H1 (cell line): Measurements from ENCODE around the gene DPYSL4. TPM values are rescaled to one million over a fixed set of nuclear protein-coding genes. Genes with fewer than 3 reads are reported as not detected.

Experiments
- CTCF ChIA-PET: fragments of 300-600 bp; sonication (Branson Sonifier 250); formaldehyde crosslinking; loops from one replicate; lab custom pipeline; 2021; ENCODE audit not compliant: partially characterized antibody; lab: Charles Lee
- POLR2A ChIA-PET: fragments of 300-600 bp; sonication (Branson Sonifier 250); formaldehyde crosslinking; loops from one replicate; lab custom pipeline; 2021; ENCODE audit warnings: inconsistent platforms; ENCODE audit not compliant: partially characterized antibody; lab: Charles Lee
- DNase-seq, 2 experiments: peaks; one replicate each; pipeline versions ENCODE4 v3.0.0 to v3.0.0-alpha.2; 2010 to 2022; ENCODE audit warnings: low spot score in 2 of 2, low read depth in 1 of 2, mixed read lengths in 1 of 2
- FAIRE-seq: peaks from 2 replicates; lab custom pipeline; 2011; peaks lifted over from hg19 to GRCh38; lab: Jason Lieb, UNC
- H2AFZ ChIP-seq: 2 replicates; pipeline ENCODE4 v1.8.1; 2012; ENCODE audit warnings: low read length, inconsistent platforms
- H2AK5ac ChIP-seq: 2 replicates; pipeline ENCODE4 v1.6.1; 2013; ENCODE audit warnings: low read depth, low read length
- H2BK120ac ChIP-seq: replicated peaks from 2 replicates; pipeline ENCODE3; 2013; ENCODE audit warnings: low read depth, low read length, inconsistent platforms
- H2BK12ac ChIP-seq: 2 replicates; pipeline ENCODE4 v1.6.1; 2013; ENCODE audit warnings: low read depth, low read length
- H2BK15ac ChIP-seq: 2 replicates; pipeline ENCODE4 v1.6.1; 2013; ENCODE audit warnings: low read length
- H2BK20ac ChIP-seq: 2 replicates; pipeline ENCODE4 v1.6.1; 2013; ENCODE audit warnings: low read length
- H2BK5ac ChIP-seq: 2 replicates; pipeline ENCODE4 v1.6.1; 2013; ENCODE audit warnings: low read depth, low read length
- H3K14ac ChIP-seq: 2 replicates; pipeline ENCODE4 v1.6.1; 2013; ENCODE audit warnings: inconsistent platforms; ENCODE audit not compliant: insufficient read length
- H3K18ac ChIP-seq: 2 replicates; pipeline ENCODE4 v1.6.1; 2013; ENCODE audit warnings: low read length; ENCODE audit errors: extremely low read depth
- H3K23ac ChIP-seq: 2 replicates; pipeline ENCODE4 v1.6.1; 2013; ENCODE audit warnings: inconsistent platforms; ENCODE audit not compliant: insufficient read length
- H3K23me2 ChIP-seq: 2 replicates; pipeline ENCODE4 v1.6.1; 2013; ENCODE audit warnings: low read depth, low read length
- H3K27ac ChIP-seq: 2 replicates; pipeline ENCODE4 v1.6.1; 2011; ENCODE audit warnings: low read depth, low read length, inconsistent platforms
- H3K27me3 ChIP-seq, 4 experiments: replicated peaks in 1 of 4; 1 replicate in 1 of 4; 2 replicates in 3 of 4; pipeline versions ENCODE4 v1.6.1 to v1.8.1; 2011 to 2013; ENCODE audit warnings: low read length in 3 of 4, mild to moderate bottlenecking in 3 of 4, inconsistent platforms in 2 of 4, mixed read lengths in 2 of 4, moderate library complexity in 1 of 4; ENCODE audit not compliant: control insufficient read depth in 3 of 4, insufficient read depth in 3 of 4; ENCODE audit errors: extremely low read depth in 1 of 4
- H3K36me3 ChIP-seq, 4 experiments: 2 replicates each; pipeline versions ENCODE4 v1.6.1 to v1.8.1; 2011 to 2013; ENCODE audit warnings: mild to moderate bottlenecking in 4 of 4, low read length in 3 of 4, moderate library complexity in 2 of 4, control low read depth in 1 of 4, inconsistent platforms in 1 of 4; ENCODE audit not compliant: insufficient read depth in 4 of 4, control insufficient read depth in 2 of 4
- H3K4ac ChIP-seq: replicated peaks from 2 replicates; pipeline ENCODE3; 2013; ENCODE audit warnings: low read length, low read depth, mixed read lengths, inconsistent platforms; ENCODE audit not compliant: insufficient read length
- H3K4me1 ChIP-seq, 4 experiments: replicated peaks in 1 of 4; 1 replicate in 1 of 4; 2 replicates in 3 of 4; pipeline versions ENCODE4 v1.6.1 to v1.8.1; 2011 to 2013; ENCODE audit warnings: low read length in 3 of 4, inconsistent platforms in 2 of 4, mixed read lengths in 1 of 4; ENCODE audit not compliant: insufficient read depth in 4 of 4, control insufficient read depth in 3 of 4
- H3K4me2 ChIP-seq, 2 experiments: 2 replicates each; pipeline versions ENCODE4 v1.6.1 to v1.8.1; 2011 to 2013; ENCODE audit warnings: low read depth in 2 of 2, low read length in 2 of 2, control low read depth in 1 of 2, inconsistent platforms in 1 of 2, mild to moderate bottlenecking in 1 of 2; ENCODE audit not compliant: insufficient read depth in 1 of 2
- H3K4me3 ChIP-seq, 4 experiments: fragments of 200-600, 300-600 bp in 1 of 4; sonication (generic), shearing (Covaris generic), sonication (Bioruptor Twin) in 1 of 4; 2 replicates each; pipeline versions ENCODE4 v1.5.1 to v1.8.1; 2011 to 2016; ENCODE audit warnings: low read length in 4 of 4, low read depth in 3 of 4, control low read depth in 2 of 4, inconsistent platforms in 2 of 4, mild to moderate bottlenecking in 2 of 4, mixed read lengths in 1 of 4, moderate library complexity in 1 of 4; ENCODE audit not compliant: insufficient read depth in 2 of 4; ENCODE audit errors: extremely low read depth in 1 of 4
- H3K56ac ChIP-seq: replicated peaks from 2 replicates; pipeline ENCODE3; 2013; ENCODE audit warnings: low read depth, mild to moderate bottlenecking, mixed read lengths, low read length, inconsistent platforms; ENCODE audit not compliant: insufficient read length
- H3K79me1 ChIP-seq: 2 replicates; pipeline ENCODE4 v1.6.1; 2013; ENCODE audit warnings: low read depth, low read length, control low read depth
- H3K79me2 ChIP-seq, 2 experiments: 2 replicates each; pipeline versions ENCODE4 v1.6.1 to v1.8.1; 2012 to 2013; ENCODE audit warnings: low read length in 2 of 2, mild to moderate bottlenecking in 2 of 2, inconsistent platforms in 1 of 2; ENCODE audit not compliant: insufficient read depth in 2 of 2, control insufficient read depth in 1 of 2
- H3K9ac ChIP-seq, 4 experiments: replicated peaks in 1 of 4; 1 replicate in 1 of 4; 2 replicates in 3 of 4; pipeline versions ENCODE4 v1.6.1 to v1.8.1; 2011 to 2013; ENCODE audit warnings: low read depth in 3 of 4, low read length in 3 of 4, control low read depth in 2 of 4, mild to moderate bottlenecking in 2 of 4, moderate library complexity in 2 of 4, inconsistent platforms in 1 of 4; ENCODE audit errors: extremely low read depth in 1 of 4
- H3K9me3 ChIP-seq, 2 experiments: 2 replicates each; pipeline versions ENCODE4 v1.6.1 to v1.8.1; 2012 to 2013; ENCODE audit warnings: mild to moderate bottlenecking in 2 of 2, moderate library complexity in 2 of 2, control low read depth in 1 of 2, inconsistent platforms in 1 of 2, low read depth in 1 of 2, low read length in 1 of 2, mixed read lengths in 1 of 2; ENCODE audit not compliant: insufficient read depth in 2 of 2
- H4K20me1 ChIP-seq, 2 experiments: replicated peaks in 1 of 2; 2 replicates each; pipeline versions ENCODE3 to v1.8.1; 2011 to 2013; ENCODE audit warnings: inconsistent platforms in 2 of 2, low read length in 2 of 2, mild to moderate bottlenecking in 1 of 2; ENCODE audit not compliant: insufficient read depth in 2 of 2, control insufficient read depth in 1 of 2
- H4K5ac ChIP-seq: 2 replicates; pipeline ENCODE4 v1.6.1; 2013; ENCODE audit warnings: low read length, low read depth, mixed read lengths, inconsistent platforms; ENCODE audit not compliant: insufficient read length
- H4K8ac ChIP-seq: 2 replicates; pipeline ENCODE4 v1.8.0; 2013; ENCODE audit warnings: mild to moderate bottlenecking, moderate library complexity, low read length, inconsistent platforms; ENCODE audit not compliant: insufficient read depth; ENCODE audit errors: extremely low read depth
- H4K91ac ChIP-seq: replicated peaks from 2 replicates; pipeline ENCODE3; 2013; ENCODE audit warnings: low read length, mixed read lengths, inconsistent platforms; ENCODE audit not compliant: insufficient read length
- ASH2L ChIP-seq: fragments of 200-600, 300-600 bp; sonication (generic); IDR thresholded peaks from one replicate; pipeline ENCODE4 v1.7.1; 2017; ENCODE audit warnings: low read length
- CHD1 ChIP-seq: IDR thresholded peaks from 2 replicates; pipeline ENCODE4 v1.6.1; 2012; ENCODE audit warnings: low read depth, low read length, improper control_type of control experiment
- E2F6 ChIP-seq: IDR thresholded peaks from 2 replicates; pipeline ENCODE4 v1.6.1; 2012; ENCODE audit warnings: inconsistent platforms
- HDAC6 ChIP-seq: IDR thresholded peaks from one replicate; pipeline ENCODE4 v1.7.1; 2012; ENCODE audit warnings: low read depth, mild to moderate bottlenecking, inconsistent platforms, low read length, moderate library complexity
- JUN ChIP-seq: IDR thresholded peaks from 2 replicates; pipeline ENCODE4 v1.6.1; 2011; ENCODE audit warnings: low read depth, mild to moderate bottlenecking, improper control_type of control experiment, low read length
- KDM5A ChIP-seq: fragments of 200-600 bp; IDR thresholded peaks from 2 replicates; pipeline ENCODE4 v1.7.1; 2012; ENCODE audit warnings: mild to moderate bottlenecking, low read length, inconsistent platforms, mixed read lengths
- MAX ChIP-seq: IDR thresholded peaks from 2 replicates; pipeline ENCODE4 v1.6.1; 2012; ENCODE audit warnings: inconsistent platforms
- NANOG ChIP-seq: IDR thresholded peaks from 2 replicates; pipeline ENCODE4 v1.6.1; 2011; ENCODE audit warnings: low read length, low read depth, mild to moderate bottlenecking, inconsistent platforms; ENCODE audit not compliant: insufficient read depth, poor library complexity, severe bottlenecking
- POLR2AphosphoS5 ChIP-seq: IDR thresholded peaks from 2 replicates; pipeline ENCODE4 v1.6.1; 2011; ENCODE audit warnings: low read depth, low read length
- POU5F1 ChIP-seq: IDR thresholded peaks from 2 replicates; pipeline ENCODE4 v1.6.1; 2011; ENCODE audit warnings: low read depth, mild to moderate bottlenecking, low read length, moderate library complexity
- RAD21 ChIP-seq, 2 experiments: IDR thresholded peaks in 1 of 2; conservative IDR thresholded peaks in 1 of 2; 2 replicates each; pipeline ENCODE4 v1.6.1; 2011; ENCODE audit warnings: low read depth in 2 of 2, low read length in 2 of 2, improper control_type of control experiment in 1 of 2, inconsistent platforms in 1 of 2, mild to moderate bottlenecking in 1 of 2, moderate library complexity in 1 of 2
- SIRT6 ChIP-seq: IDR thresholded peaks from one replicate; pipeline ENCODE4 v1.7.1; 2012; ENCODE audit warnings: low read length, inconsistent platforms
- SIX5 ChIP-seq: IDR thresholded peaks from 2 replicates; pipeline ENCODE4 v1.6.1; 2011; ENCODE audit warnings: mild to moderate bottlenecking, low read depth, low read length
- TAF7 ChIP-seq: optimal IDR thresholded peaks from 2 replicates; pipeline ENCODE3; 2011; ENCODE audit warnings: low read depth, mild to moderate bottlenecking, inconsistent platforms, low read length, moderate library complexity, borderline replicate concordance
- WGBS, 2 experiments: shearing (Covaris generic) in 1 of 2; methylation state at CpG; one replicate each; pipeline versions ENCODE4 v1.1.6 to v1.1.7; 2013 to 2015; ENCODE audit warnings: low lambda C conversion rate in 2 of 2, mixed read lengths in 2 of 2, inconsistent platforms in 1 of 2, low coverage in 1 of 2, missing lambda C conversion rate in 1 of 2; ENCODE audit not compliant: insufficient replicate concordance in 2 of 2, insufficient coverage in 1 of 2, insufficient read length in 1 of 2; ENCODE audit errors: extremely low coverage in 1 of 2, missing lambda C conversion rate in 1 of 2; 5-methylcytosine and 5-hydroxymethylcytosine counted together
- polyA plus RNA-seq, 7 experiments: library from polyadenylated mRNA; depleted of rRNA in 3 of 7; stranded (reverse) in 5 of 7; unstranded in 2 of 7; fragments of >200 nt in 5 of 7; fragments of 200-250 nt in 2 of 7; gene quantifications; 1 replicate in 5 of 7; 2 replicates in 1 of 7; 4 replicates in 1 of 7; pipeline versions ENCODE4 v1.2.1 to v1.2.3, GENCODE V29; 2011 to 2013; ENCODE audit warnings: missing spikeins in 2 of 7, mixed read lengths in 2 of 7
- total RNA-seq: library from RNA; stranded (reverse); fragmentation: NEBNext Ultra II Directional; extraction: Animal tissue kit (Norgen Biotek cat#: 25700); gene quantifications from 2 replicates; pipeline ENCODE4 v1.2.1, GENCODE V29; 2021

The DPYSL4 gene
- total and polyA plus RNA-seq, 2 of the 8 experiments (the other 6 are each of a cell fraction or from before 2014, with no cell fraction given): 12.9 to 15.2 TPM

- CTCF ChIA-PET: no interaction called here
- WGBS, 2 experiments: 89% methylated on average over 14 of the region's 16 CpGs; no CpG with 5 or more reads in 1 of the 2 experiments
- Histone ChIP-seq H3K4me2 (no peak overlapping the region), H3K79me1 (no peaks in the 10 kb centered on the region), H3K9me3 (no peaks in the 10 kb centered on the region), H3K56ac (no peak overlapping the region), H3K79me2 (no peaks in the 10 kb centered on the region), H4K8ac (no peak overlapping the region), H3K9ac (no peak overlapping the region), H3K27me3 (no peaks in the 10 kb centered on the region), H3K23ac (no peak overlapping the region), H2BK12ac (no peak overlapping the region), H4K91ac (no peak overlapping the region), H2BK15ac (no peak overlapping the region), H2BK20ac (no peak overlapping the region), H3K4me3 (no peak overlapping the region), H3K36me3 (no peaks in the 10 kb centered on the region; a peak in 1 of 8 replicates), H2BK120ac (no peak overlapping the region), H3K27ac (no peak overlapping the region), H2AK5ac (no peak overlapping the region), H3K4me1 (no peaks in the 10 kb centered on the region), H3K14ac (no peak overlapping the region), H2AFZ (no peak overlapping the region), H4K5ac (no peak overlapping the region), H4K20me1 (peaks cover 0 to 12% of the 10 kb centered on the region in 2 experiments), H3K23me2 (no peaks in the 10 kb centered on the region), H3K4ac (no peak overlapping the region), H3K18ac (no peak overlapping the region), H2BK5ac (no peak overlapping the region)
- no peak for FAIRE-seq
- POLR2A ChIA-PET: no interaction called here
- no peak for DNase-seq
- no peak for TF ChIP-seq KDM5A
- TF ChIP-seq HDAC6: no peak
- no peak for TF ChIP-seq ASH2L
- TF ChIP-seq E2F6: no peak
- TF ChIP-seq SIX5: no peak
- no peak for TF ChIP-seq TAF7
- TF ChIP-seq CHD1: no peak
- TF ChIP-seq POU5F1: no peak
- no peak for TF ChIP-seq POLR2AphosphoS5
- TF ChIP-seq MAX: no peak
- no peak for TF ChIP-seq RAD21 (IDR thresholded peaks at IDR 0.05 in 1 of 2, conservative IDR thresholded peaks at IDR 0.05 in 1 of 2; ENCODE audit: low read depth in 2 of 2, low read length in 2 of 2)
- TF ChIP-seq NANOG: no peak
- TF ChIP-seq SIRT6: no peak
- TF ChIP-seq JUN: no peak
Measured at GRCh38 chr10:132199854-132200311, 13.1 kb downstream of the DPYSL4 start.
